Measurements from ENCODE around the gene ANKRD30A. TPM values are rescaled to one million over a fixed set of nuclear protein-coding genes. Genes with fewer than 3 reads are reported as not detected.
"Not testable (repeated sequence)": the region's sequence is repeated elsewhere in the genome, so short reads cannot be mapped to it uniquely, and the experiment has no call there.

ANKRD30A gene, protein sequence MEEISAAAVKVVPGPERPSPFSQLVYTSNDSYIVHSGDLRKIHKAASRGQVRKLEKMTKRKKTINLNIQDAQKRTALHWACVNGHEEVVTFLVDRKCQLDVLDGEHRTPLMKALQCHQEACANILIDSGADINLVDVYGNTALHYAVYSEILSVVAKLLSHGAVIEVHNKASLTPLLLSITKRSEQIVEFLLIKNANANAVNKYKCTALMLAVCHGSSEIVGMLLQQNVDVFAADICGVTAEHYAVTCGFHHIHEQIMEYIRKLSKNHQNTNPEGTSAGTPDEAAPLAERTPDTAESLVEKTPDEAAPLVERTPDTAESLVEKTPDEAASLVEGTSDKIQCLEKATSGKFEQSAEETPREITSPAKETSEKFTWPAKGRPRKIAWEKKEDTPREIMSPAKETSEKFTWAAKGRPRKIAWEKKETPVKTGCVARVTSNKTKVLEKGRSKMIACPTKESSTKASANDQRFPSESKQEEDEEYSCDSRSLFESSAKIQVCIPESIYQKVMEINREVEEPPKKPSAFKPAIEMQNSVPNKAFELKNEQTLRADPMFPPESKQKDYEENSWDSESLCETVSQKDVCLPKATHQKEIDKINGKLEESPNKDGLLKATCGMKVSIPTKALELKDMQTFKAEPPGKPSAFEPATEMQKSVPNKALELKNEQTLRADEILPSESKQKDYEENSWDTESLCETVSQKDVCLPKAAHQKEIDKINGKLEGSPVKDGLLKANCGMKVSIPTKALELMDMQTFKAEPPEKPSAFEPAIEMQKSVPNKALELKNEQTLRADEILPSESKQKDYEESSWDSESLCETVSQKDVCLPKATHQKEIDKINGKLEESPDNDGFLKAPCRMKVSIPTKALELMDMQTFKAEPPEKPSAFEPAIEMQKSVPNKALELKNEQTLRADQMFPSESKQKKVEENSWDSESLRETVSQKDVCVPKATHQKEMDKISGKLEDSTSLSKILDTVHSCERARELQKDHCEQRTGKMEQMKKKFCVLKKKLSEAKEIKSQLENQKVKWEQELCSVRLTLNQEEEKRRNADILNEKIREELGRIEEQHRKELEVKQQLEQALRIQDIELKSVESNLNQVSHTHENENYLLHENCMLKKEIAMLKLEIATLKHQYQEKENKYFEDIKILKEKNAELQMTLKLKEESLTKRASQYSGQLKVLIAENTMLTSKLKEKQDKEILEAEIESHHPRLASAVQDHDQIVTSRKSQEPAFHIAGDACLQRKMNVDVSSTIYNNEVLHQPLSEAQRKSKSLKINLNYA (N-terminal part only)
- not detected in 2 replicates for total RNA-seq (2014; rRNA removed; shearing (Covaris generic); ENCODE audit: low replicate concordance)

DNA sequence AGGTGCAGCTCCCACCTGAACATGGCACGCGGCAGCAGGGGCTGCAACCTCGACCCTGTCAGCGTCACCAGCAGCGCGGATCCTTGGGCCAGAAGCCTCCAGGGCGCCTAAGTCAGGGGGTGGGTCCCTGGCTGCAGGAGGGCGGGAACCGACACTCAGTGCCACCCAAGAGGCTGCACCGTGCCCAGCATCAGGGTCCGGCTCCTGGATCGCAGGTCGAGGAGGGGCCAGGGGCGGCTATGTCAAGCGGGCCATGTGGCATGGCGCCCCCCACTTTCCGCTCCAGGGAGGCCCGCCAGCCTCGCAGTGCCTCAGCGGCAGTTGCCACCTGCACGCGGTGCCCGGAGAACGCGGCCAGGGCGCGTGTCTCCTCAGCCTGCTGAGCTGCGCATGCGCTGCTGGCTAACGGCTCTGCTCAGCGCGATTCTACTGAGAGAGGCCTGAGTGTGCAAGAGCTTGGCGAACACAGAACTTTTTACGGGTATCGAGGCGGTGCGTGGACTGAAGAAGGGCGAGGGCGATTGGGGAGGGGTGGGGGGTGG is at the start of gene ANKRD30A:
ANKRD30A (plus strand) TSS at position 408 of the 542 bp plus-strand sequence. CDS start 190 bp downstream, outside the sequence.
- no peak within 1 kb of the TSS for H3K4me2 ChIP-seq (ENCODE audit: low read depth, low read length, poor library complexity, severe bottlenecking)
- no peaks in the 10 kb centered on the region for H3K27me3 ChIP-seq (ENCODE audit: low read length)

DNA sequence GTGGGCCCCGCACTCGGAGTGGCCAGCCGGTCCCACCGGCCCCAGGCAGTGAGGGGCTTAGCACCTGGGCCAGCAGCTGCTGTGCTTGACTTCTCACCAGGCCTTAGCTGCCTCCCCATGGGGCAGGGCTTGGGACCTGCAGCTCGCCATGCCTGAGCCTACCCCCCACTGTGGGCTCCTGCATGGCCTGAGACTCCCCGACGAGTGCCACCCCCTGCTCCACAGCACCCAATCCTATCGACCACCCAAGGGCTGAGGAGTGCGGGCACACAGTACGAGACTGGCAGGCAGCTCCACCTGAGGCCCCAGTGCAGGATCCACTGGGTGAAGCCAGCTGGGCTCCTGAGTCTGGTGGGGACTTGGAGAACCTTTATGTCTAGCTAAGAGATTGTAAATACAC is 49.3 kb upstream of the ANKRD30A start:
- not testable (repeated sequence) for H3K79me2 ChIP-seq (ENCODE audit: low read length); H3K4me3 ChIP-seq (ENCODE audit: low read length); H3K9ac ChIP-seq (ENCODE audit: low read length); H3K4me2 ChIP-seq (ENCODE audit: low read depth, low read length, poor library complexity, severe bottlenecking); H3K9me2 ChIP-seq (replicated peaks; ENCODE audit: insufficient read depth, low read length); H3K4me1 ChIP-seq (ENCODE audit: low read length); H3K27me3 ChIP-seq (ENCODE audit: low read length); H3K27ac ChIP-seq (ENCODE audit: low read length); H4K20me1 ChIP-seq (ENCODE audit: insufficient read depth, low read depth, low read length); H3K9me3 ChIP-seq (ENCODE audit: low read length); DNase-seq; H3K36me3 ChIP-seq (ENCODE audit: insufficient read depth, low read length); H2AFZ ChIP-seq (ENCODE audit: low read length)

More for the DNA sequence above, at the start of gene ANKRD30A:
- no peaks in the 10 kb centered on the region for H4K20me1 ChIP-seq (ENCODE audit: insufficient read depth, low read depth, low read length)
- no peak for DNase-seq
- H3K9me3 ChIP-seq (ENCODE audit: low read length) = no peaks in the 10 kb centered on the region; the same call in 1 of the 2 replicates
- no peaks in the 10 kb centered on the region for H3K9me2 ChIP-seq (replicated peaks; ENCODE audit: insufficient read depth, low read length)
- H3K27ac ChIP-seq (ENCODE audit: low read length) = no peak within 1 kb of the TSS
- H3K79me2 ChIP-seq (ENCODE audit: low read length) = no peaks in the 10 kb centered on the region
- no peak within 1 kb of the TSS for H3K4me3 ChIP-seq (ENCODE audit: low read length)
- no peaks in the 10 kb centered on the region for H3K4me1 ChIP-seq (ENCODE audit: low read length)
- no peak within 1 kb of the TSS for H2AFZ ChIP-seq (ENCODE audit: low read length)
- H3K9ac ChIP-seq (ENCODE audit: low read length) = no peak within 1 kb of the TSS
- no peaks in the 10 kb centered on the region for H3K36me3 ChIP-seq (ENCODE audit: insufficient read depth, low read length)

DNA sequence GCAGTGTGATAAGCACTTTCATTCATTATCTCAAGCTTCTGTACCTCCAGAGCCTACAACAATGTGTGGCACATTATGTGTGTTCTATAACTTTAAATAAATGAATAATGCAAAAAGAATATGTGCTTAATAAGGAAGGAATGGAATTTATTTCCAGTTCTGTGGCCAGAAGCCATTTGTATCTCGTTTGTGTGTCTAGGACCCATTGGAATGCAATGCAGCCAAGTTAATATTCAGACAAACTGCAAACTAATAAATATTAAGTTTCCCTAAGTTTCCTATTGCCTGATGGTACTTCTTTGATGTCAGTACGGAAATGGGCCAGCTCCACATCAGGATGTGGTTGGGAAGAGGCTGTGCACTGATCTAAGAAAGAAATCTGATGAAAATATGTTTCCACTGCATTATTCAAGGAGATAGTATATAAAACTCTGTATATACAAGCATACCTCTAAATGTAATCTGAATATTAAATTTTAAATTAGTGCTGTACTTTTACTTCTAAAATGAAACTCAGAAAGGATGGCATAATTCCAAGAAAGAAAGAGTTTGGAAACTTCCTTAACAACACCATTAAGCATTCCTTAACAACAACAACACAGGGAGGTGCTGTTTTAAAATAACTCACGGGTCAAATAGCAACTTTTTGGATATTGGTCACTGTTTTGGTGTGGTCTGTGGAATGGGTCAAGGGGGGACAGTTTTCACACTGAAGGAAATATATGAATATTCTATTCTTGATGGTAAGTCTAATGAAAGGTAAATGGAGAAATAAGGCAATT is 29.4 kb upstream of the ANKRD30A start:
- no peak for DNase-seq
- H3K9me2 ChIP-seq (replicated peaks; ENCODE audit: insufficient read depth, low read length) = no peaks in the 10 kb centered on the region
- no peak overlapping the region for H3K27ac ChIP-seq (ENCODE audit: low read length)
- no peaks in the 10 kb centered on the region for H3K36me3 ChIP-seq (ENCODE audit: insufficient read depth, low read length)
- no peaks in the 10 kb centered on the region; the same call in 1 of the 2 replicates for H3K9me3 ChIP-seq (ENCODE audit: low read length)
- no peak overlapping the region for H3K4me3 ChIP-seq (ENCODE audit: low read length)
- H3K4me2 ChIP-seq (ENCODE audit: low read depth, low read length, poor library complexity, severe bottlenecking) = no peak overlapping the region
- H3K4me1 ChIP-seq (ENCODE audit: low read length) = no peaks in the 10 kb centered on the region
- H2AFZ ChIP-seq (ENCODE audit: low read length) = no peak overlapping the region
- H3K27me3 ChIP-seq (ENCODE audit: low read length) = no peaks in the 10 kb centered on the region
- H4K20me1 ChIP-seq (ENCODE audit: insufficient read depth, low read depth, low read length) = no peaks in the 10 kb centered on the region
- H3K9ac ChIP-seq (ENCODE audit: low read length) = no peak overlapping the region
- no peaks in the 10 kb centered on the region for H3K79me2 ChIP-seq (ENCODE audit: low read length)

DNA sequence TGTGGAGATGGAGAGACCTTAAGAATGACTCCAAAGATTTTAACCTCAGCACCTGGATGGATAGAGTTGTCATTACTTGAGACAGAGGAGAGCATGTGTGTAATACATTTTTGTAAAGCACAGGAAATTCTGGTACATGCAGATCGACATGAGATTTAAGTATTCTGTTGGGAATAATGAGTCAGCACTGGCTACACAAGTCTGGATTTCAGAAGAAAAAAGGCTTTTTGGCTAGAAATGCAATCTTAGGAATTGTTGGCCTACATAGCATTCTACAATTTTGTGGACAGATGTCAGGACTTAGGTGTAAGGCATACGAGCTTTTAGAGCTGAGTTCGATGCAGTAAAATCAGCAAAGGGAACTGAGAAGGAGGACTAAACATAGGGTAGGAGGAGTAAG is 24.1 kb upstream of the ANKRD30A start:
- H4K20me1 ChIP-seq (ENCODE audit: insufficient read depth, low read depth, low read length) = no peaks in the 10 kb centered on the region
- no peak overlapping the region for H2AFZ ChIP-seq (ENCODE audit: low read length)
- DNase-seq = no peak
- H3K4me1 ChIP-seq (ENCODE audit: low read length) = no peaks in the 10 kb centered on the region
- no peaks in the 10 kb centered on the region for H3K27me3 ChIP-seq (ENCODE audit: low read length)
- H3K4me3 ChIP-seq (ENCODE audit: low read length) = no peak overlapping the region
- H3K36me3 ChIP-seq (ENCODE audit: insufficient read depth, low read length) = no peaks in the 10 kb centered on the region
- H3K9me3 ChIP-seq (ENCODE audit: low read length) = no peaks in the 10 kb centered on the region
- no peak overlapping the region for H3K4me2 ChIP-seq (ENCODE audit: low read depth, low read length, poor library complexity, severe bottlenecking)
- no peak overlapping the region for H3K27ac ChIP-seq (ENCODE audit: low read length)
- no peaks in the 10 kb centered on the region for H3K9me2 ChIP-seq (replicated peaks; ENCODE audit: insufficient read depth, low read length)
- no peaks in the 10 kb centered on the region for H3K79me2 ChIP-seq (ENCODE audit: low read length)
- no peak overlapping the region for H3K9ac ChIP-seq (ENCODE audit: low read length)

DNA sequence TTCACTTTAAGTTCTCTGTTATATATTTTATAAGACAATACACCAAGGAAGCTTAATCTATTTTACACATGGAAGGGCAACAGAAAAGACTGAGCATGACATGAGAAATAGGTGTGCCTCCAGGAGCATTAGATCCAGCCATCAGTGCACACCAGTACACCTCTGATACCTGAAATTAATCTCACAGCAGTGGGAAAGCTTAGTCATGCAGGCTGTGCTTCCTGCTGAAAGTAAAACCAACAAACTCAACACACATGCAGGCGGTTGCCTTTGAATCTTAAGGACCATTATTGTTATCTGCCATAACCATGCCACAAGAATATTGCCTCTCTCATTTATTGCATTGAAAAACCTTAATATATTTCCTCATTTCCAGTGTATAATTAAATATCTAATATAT is 16.4 kb upstream of the ANKRD30A start:
- Histone ChIP-seq H3K4me3 (ENCODE audit: low read length) (no peak overlapping the region), H2AFZ (ENCODE audit: low read length) (no peak overlapping the region), H3K79me2 (ENCODE audit: low read length) (no peaks in the 10 kb centered on the region), H3K36me3 (ENCODE audit: insufficient read depth, low read length) (no peaks in the 10 kb centered on the region), H3K4me2 (ENCODE audit: low read depth, low read length, poor library complexity, severe bottlenecking) (no peak overlapping the region), H3K27me3 (ENCODE audit: low read length) (no peaks in the 10 kb centered on the region), H3K9me3 (ENCODE audit: low read length) (no peaks in the 10 kb centered on the region), H3K9me2 (replicated peaks; ENCODE audit: insufficient read depth, low read length) (no peaks in the 10 kb centered on the region), H3K27ac (ENCODE audit: low read length) (no peak overlapping the region), H3K9ac (ENCODE audit: low read length) (no peak overlapping the region), H3K4me1 (ENCODE audit: low read length) (no peaks in the 10 kb centered on the region), H4K20me1 (ENCODE audit: insufficient read depth, low read depth, low read length) (no peaks in the 10 kb centered on the region)
- DNase-seq = no peak

DNA sequence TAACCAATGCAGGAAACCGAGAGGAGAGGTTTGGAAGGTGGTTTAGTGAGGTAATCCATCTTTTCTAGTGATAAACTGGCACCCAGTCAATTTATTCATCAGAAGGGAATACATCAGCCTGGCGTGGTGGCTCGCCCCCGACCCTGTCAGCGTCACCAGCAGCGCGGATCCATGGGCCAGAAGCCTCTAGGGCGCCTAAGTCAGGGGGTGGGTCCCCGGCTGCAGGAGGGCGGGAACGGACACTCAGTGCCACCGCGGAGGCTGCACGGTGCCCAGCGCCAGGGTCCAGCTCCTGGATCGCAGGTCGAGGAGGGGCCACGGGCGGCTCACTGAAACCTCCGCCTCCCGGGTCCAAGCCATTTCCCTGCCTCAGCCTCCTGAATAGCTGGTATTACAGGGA is 866 bp upstream of the ANKRD30A start:
- no peak overlapping the region for H2AFZ ChIP-seq (ENCODE audit: low read length)
- H3K9ac ChIP-seq (ENCODE audit: low read length) = no peak overlapping the region
- no peak overlapping the region for H3K27ac ChIP-seq (ENCODE audit: low read length)
- H3K4me1 ChIP-seq (ENCODE audit: low read length) = no peaks in the 10 kb centered on the region
- H3K9me3 ChIP-seq (ENCODE audit: low read length) = no peaks in the 10 kb centered on the region; the same call in 1 of the 2 replicates
- no peak overlapping the region for H3K4me3 ChIP-seq (ENCODE audit: low read length)
- no peaks in the 10 kb centered on the region for H3K79me2 ChIP-seq (ENCODE audit: low read length)
- H3K27me3 ChIP-seq (ENCODE audit: low read length) = no peaks in the 10 kb centered on the region
- no peak for DNase-seq
- no peaks in the 10 kb centered on the region for H3K36me3 ChIP-seq (ENCODE audit: insufficient read depth, low read length)
- H3K9me2 ChIP-seq (replicated peaks; ENCODE audit: insufficient read depth, low read length) = no peaks in the 10 kb centered on the region
- H4K20me1 ChIP-seq (ENCODE audit: insufficient read depth, low read depth, low read length) = no peaks in the 10 kb centered on the region
- H3K4me2 ChIP-seq (ENCODE audit: low read depth, low read length, poor library complexity, severe bottlenecking) = no peak overlapping the region

DNA sequence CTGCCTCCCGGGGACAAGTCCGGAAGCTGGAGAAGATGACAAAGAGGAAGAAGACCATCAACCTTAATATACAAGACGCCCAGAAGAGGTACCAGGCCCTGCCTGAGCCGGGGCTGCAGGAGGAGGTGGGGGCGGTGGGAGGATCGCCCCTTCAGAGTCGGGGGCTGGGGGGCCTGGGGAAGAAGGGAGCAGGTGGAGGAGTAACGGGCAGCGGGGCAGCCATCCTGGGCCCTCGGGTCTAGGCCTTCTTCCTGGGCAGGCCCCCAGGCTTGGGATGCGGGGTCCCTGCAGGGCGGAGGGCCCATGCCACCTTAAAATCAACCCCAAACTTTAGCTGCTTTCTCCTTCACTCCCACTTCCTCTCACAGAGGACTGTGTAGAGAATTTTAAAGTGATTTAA is 523 bp downstream of the ANKRD30A start:
- Histone ChIP-seq H4K20me1 (ENCODE audit: insufficient read depth, low read depth, low read length) (no peaks in the 10 kb centered on the region), H2AFZ (ENCODE audit: low read length) (no peak overlapping the region), H3K27ac (ENCODE audit: low read length) (no peak overlapping the region), H3K9ac (ENCODE audit: low read length) (no peak overlapping the region), H3K79me2 (ENCODE audit: low read length) (no peaks in the 10 kb centered on the region), H3K4me3 (ENCODE audit: low read length) (no peak overlapping the region), H3K27me3 (ENCODE audit: low read length) (no peaks in the 10 kb centered on the region), H3K4me2 (ENCODE audit: low read depth, low read length, poor library complexity, severe bottlenecking) (no peak overlapping the region), H3K4me1 (ENCODE audit: low read length) (no peaks in the 10 kb centered on the region), H3K9me3 (ENCODE audit: low read length) (no peaks in the 10 kb centered on the region; the same call in 1 of the 2 replicates), H3K36me3 (ENCODE audit: insufficient read depth, low read length) (no peaks in the 10 kb centered on the region), H3K9me2 (replicated peaks; ENCODE audit: insufficient read depth, low read length) (no peaks in the 10 kb centered on the region)
- DNase-seq = no peak

All from Karpas-422 (cell line).